Pons (tissue), 1 donor: ENCODE data around the gene PLA2R1.

Experiments used
- DNase-seq: peaks from one replicate; pipeline ENCODE4 v3.0.0-alpha.2; 2016; ENCODE audit warnings: low spot score

The PLA2R1 gene

GRCh38 chr2:159933727-159934049, 128.7 kb downstream of the PLA2R1 start:
- DNase-seq, result peak; percentile 61

- DNase-seq, result no peak
These were observed 129.2 kb downstream of the PLA2R1 start for GRCh38 chr2:159933040-159933726.

GRCh38 chr2:159926695-159927094, 135.7 kb downstream of the PLA2R1 start:
- no peak for DNase-seq

GRCh38 chr2:159925975-159926374, 136.4 kb downstream of the PLA2R1 start:
- DNase-seq, result no peak

GRCh38 chr2:159922563-159922962, 139.9 kb downstream of the PLA2R1 start:
- no peak for DNase-seq

- no peak for DNase-seq
These were observed 140.5 kb downstream of the PLA2R1 start for GRCh38 chr2:159921752-159922404.

- DNase-seq, result no peak
These were observed 145.9 kb downstream of the PLA2R1 start for GRCh38 chr2:159916511-159916910.

GRCh38 chr2:159913900-159914299, 148.5 kb downstream of the PLA2R1 start:
- DNase-seq, result no peak

GRCh38 chr2:159912580-159912979, 149.8 kb downstream of the PLA2R1 start:
- DNase-seq, result no peak

GRCh38 chr2:159910951-159911350, 151.5 kb downstream of the PLA2R1 start:
- no peak for DNase-seq

- no peak for DNase-seq
These were observed 153.8 kb downstream of the PLA2R1 start for GRCh38 chr2:159908623-159909022.

- DNase-seq, result no peak
These were observed 154.5 kb downstream of the PLA2R1 start for GRCh38 chr2:159907909-159908308.

GRCh38 chr2:159905926-159906714, 156.3 kb downstream of the PLA2R1 start:
- DNase-seq, result no peak

- peak; percentile 61 for DNase-seq
These were observed 157.5 kb downstream of the PLA2R1 start for GRCh38 chr2:159904959-159905305.

- DNase-seq, result peak; percentile 34
These were observed 158.1 kb downstream of the PLA2R1 start, which contains the start of gene LY75 for GRCh38 chr2:159904127-159904958. Gene LY75 (minus strand): TSS chr2:159904756.

- DNase-seq, result peak; percentile 17
These were observed 158.8 kb downstream of the PLA2R1 start for GRCh38 chr2:159903443-159904126.

GRCh38 chr2:159902722-159903121, 159.7 kb downstream of the PLA2R1 start:
- DNase-seq, result no peak

GRCh38 chr2:159900343-159900742, 162.1 kb downstream of the PLA2R1 start:
- no peak for DNase-seq

GRCh38 chr2:159898441-159898840, 164.0 kb downstream of the PLA2R1 start:
- no peak for DNase-seq

- no peak for DNase-seq
These were observed 164.7 kb downstream of the PLA2R1 start for GRCh38 chr2:159897720-159898119.

- no peak for DNase-seq
These were observed 165.3 kb downstream of the PLA2R1 start for GRCh38 chr2:159897081-159897480.
